K562 (cell line): ENCODE measurements around the gene SPATA13. TPM values are rescaled to one million over a fixed set of nuclear protein-coding genes. Genes with fewer than 3 reads are reported as not detected.

Experiments
- ATAC-seq: fragments of 200-7000 bp; cut with Tn5 transposase; 3 replicates; pipeline ENCODE4 v1.9.1; 2020; ENCODE audit warnings: moderate library complexity
- BruUV-seq: library from RNA; stranded (reverse); fragments of 400-500 nt; replicated peaks from 2 replicates; lab custom pipeline; 2021; lab: Mats Ljungman, UMichigan
- CTCF ChIA-PET: fragments of 300-600 bp; formaldehyde crosslinking; extraction: SDS; loops from one replicate; lab custom pipeline; 2021; ENCODE audit warnings: low intra/inter-chr PET ratio; lab: Yijun Ruan, JAX
- POLR2A ChIA-PET: fragments of 300-600, 350-650 bp; sonication (Branson Sonifier 250); formaldehyde crosslinking; extraction: SDS; loops from one replicate; lab custom pipeline; 2021; ENCODE audit warnings: antibody characterized with exemption, inconsistent platforms; lab: Yijun Ruan, JAX
- DNase-seq, 4 experiments: peaks; one replicate each; pipeline versions ENCODE4 v3.0.0 to v3.0.0-alpha.2; 2011 to 2018; ENCODE audit warnings: low spot score in 3 of 4, mixed read lengths in 3 of 4; ENCODE audit errors: extremely low read depth in 1 of 4
- FAIRE-seq: peaks from 2 replicates; lab custom pipeline; 2011; peaks lifted over from hg19 to GRCh38; lab: Jason Lieb, UNC
- H2AFZ ChIP-seq: 2 replicates; pipeline ENCODE4 v1.6.0; 2011; ENCODE audit warnings: low read depth, low read length, control low read depth, inconsistent platforms
- H3K27ac ChIP-seq: fragments of 200-600 bp; 3 replicates; pipeline ENCODE4 v1.8.0; 2011; ENCODE audit warnings: low read depth, mild to moderate bottlenecking, control low read depth, inconsistent platforms, low read length, moderate library complexity, mixed read lengths; ENCODE audit errors: extremely low read depth
- H3K27me3 ChIP-seq, 2 experiments: fragments of 300-600 bp in 1 of 2; 2 replicates in 1 of 2; 3 replicates in 1 of 2; pipeline versions ENCODE4 v1.6.0 to v1.8.0; 2011; ENCODE audit warnings: inconsistent platforms in 2 of 2, low read length in 2 of 2, mild to moderate bottlenecking in 1 of 2, mixed read lengths in 1 of 2, moderate library complexity in 1 of 2; ENCODE audit not compliant: control insufficient read depth in 2 of 2, insufficient read depth in 2 of 2
- H3K36me3 ChIP-seq: fragments of 300-600 bp; 3 replicates; pipeline ENCODE4 v1.8.0; 2011; ENCODE audit warnings: mild to moderate bottlenecking, low read length, inconsistent platforms; ENCODE audit not compliant: control insufficient read depth, insufficient read depth
- H3K4me1 ChIP-seq, 2 experiments: fragments of 200-600 bp in 1 of 2; replicated peaks in 1 of 2; 2 replicates in 1 of 2; 3 replicates in 1 of 2; pipeline versions ENCODE4 v1.5.1 to v1.8.0; 2011; ENCODE audit warnings: inconsistent platforms in 2 of 2, low read length in 2 of 2, mild to moderate bottlenecking in 1 of 2, mixed read lengths in 1 of 2, moderate library complexity in 1 of 2; ENCODE audit not compliant: control insufficient read depth in 2 of 2, insufficient read depth in 2 of 2
- H3K4me2 ChIP-seq: 2 replicates; pipeline ENCODE4 v1.6.1; 2011; ENCODE audit warnings: low read length, control low read depth, inconsistent platforms, mixed read lengths; ENCODE audit not compliant: insufficient read depth
- H3K4me3 ChIP-seq: fragments of 200-600 bp; sonication (generic), shearing (Covaris generic); 2 replicates; pipeline ENCODE4 v1.5.1; 2016; ENCODE audit warnings: control low read depth, inconsistent platforms
- H3K79me2 ChIP-seq: fragments of 200-600 bp; 3 replicates; pipeline ENCODE4 v1.8.0; 2011; ENCODE audit warnings: low read length, inconsistent platforms; ENCODE audit not compliant: control insufficient read depth, insufficient read depth
- H3K9ac ChIP-seq, 2 experiments: 2 replicates each; pipeline versions ENCODE4 v1.6.0 to v1.6.1; 2011; ENCODE audit warnings: low read depth in 2 of 2, low read length in 2 of 2, control low read depth in 1 of 2, inconsistent platforms in 1 of 2, mild to moderate bottlenecking in 1 of 2, mixed read lengths in 1 of 2; ENCODE audit not compliant: insufficient read depth in 1 of 2
- H3K9me1 ChIP-seq: one replicate; pipeline ENCODE4 v1.6.0; 2011; ENCODE audit warnings: inconsistent platforms, mild to moderate bottlenecking, low read length, moderate library complexity; ENCODE audit not compliant: control insufficient read depth, insufficient read depth
- H3K9me3 ChIP-seq: replicated peaks from 2 replicates; pipeline ENCODE4 v1.5.1; 2011; ENCODE audit warnings: low read depth, low read length, inconsistent platforms; ENCODE audit not compliant: control insufficient read depth, insufficient read depth
- H4K20me1 ChIP-seq: replicated peaks from 2 replicates; pipeline ENCODE4 v1.6.1; 2011; ENCODE audit warnings: low read length, inconsistent platforms, mixed read lengths; ENCODE audit not compliant: control insufficient read depth, insufficient read depth
- BRCA1 ChIP-seq, 2 experiments: fragments of 450-650 bp in 1 of 2; sonication (generic) in 1 of 2; formaldehyde crosslinking in 1 of 2; IDR thresholded peaks; 2 replicates each; pipeline versions ENCODE4 v1.5.0 to v1.6.1; 2017 to 2020; ENCODE audit warnings: mild to moderate bottlenecking in 1 of 2, missing genetic modification reagents in 1 of 2
- C11orf30 ChIP-seq: fragments of 450-650 bp; IDR thresholded peaks from 2 replicates; pipeline ENCODE4 v1.6.1; 2016; ENCODE audit warnings: low read depth, mild to moderate bottlenecking
- COPS2 ChIP-seq: fragments of 450-650 bp; conservative IDR thresholded peaks from 2 replicates; pipeline ENCODE4 v1.6.1; 2016; ENCODE audit warnings: mild to moderate bottlenecking, moderate library complexity
- NCOA2 ChIP-seq, 2 experiments: fragments of 450-650 bp; IDR thresholded peaks; 2 replicates each; pipeline ENCODE4 v1.6.1; 2018; ENCODE audit warnings: mild to moderate bottlenecking in 2 of 2, moderate library complexity in 1 of 2; ENCODE audit not compliant: partially characterized antibody in 2 of 2
- NFE2 ChIP-seq: IDR thresholded peaks from 2 replicates; pipeline ENCODE4 v1.6.1; 2014; ENCODE audit warnings: antibody characterized with exemption, low read depth
- POLR2AphosphoS5 ChIP-seq: IDR thresholded peaks from 2 replicates; pipeline ENCODE4 v1.6.1; 2011; ENCODE audit warnings: mild to moderate bottlenecking, low read depth, low read length, moderate library complexity; ENCODE audit not compliant: control insufficient read depth, insufficient read depth
- TFAP4 ChIP-seq: sonication (generic); formaldehyde crosslinking; IDR thresholded peaks from 2 replicates; pipeline ENCODE4 v1.8.0; 2022; ENCODE audit warnings: missing genetic modification reagents, mild to moderate bottlenecking, moderate library complexity, borderline replicate concordance
- U2AF2 ChIP-seq: fragments of 200-400 bp; formaldehyde crosslinking; optimal IDR thresholded peaks from 2 replicates; pipeline ENCODE3; 2017; ENCODE audit warnings: low read depth, mild to moderate bottlenecking, low read length
- ZC3H11A ChIP-seq: IDR thresholded peaks from 2 replicates; pipeline ENCODE4 v1.6.1; 2012; ENCODE audit warnings: low read depth, low read length, improper control_type of control experiment
- ZNF212 ChIP-seq: fragments of 450-650 bp; formaldehyde crosslinking; IDR thresholded peaks from 2 replicates; pipeline ENCODE4 v1.4.0; 2020; ENCODE audit warnings: mild to moderate bottlenecking
- WGBS: fragments of 100-300 bp; shearing (Covaris generic); methylation state at CpG from one replicate; pipeline ENCODE4 v1.1.6; 2016; ENCODE audit warnings: low coverage, mixed read lengths; ENCODE audit not compliant: insufficient coverage; ENCODE audit errors: missing lambda C conversion rate; 5-methylcytosine and 5-hydroxymethylcytosine counted together
- in situ Hi-C: fragments of 300-500 bp; cut with MboI; formaldehyde crosslinking; loops from 4 replicates; pipeline ENCODE4 v1.15.0; 2018; ENCODE audit warnings: inconsistent platforms, mixed read lengths
- intact Hi-C: fragments of 100-400 bp; cut with micrococcal nuclease; formaldehyde crosslinking; loops from 2 replicates; pipeline ENCODE4 v1.14.2; 2022
- polyA plus RNA-seq, 8 experiments: library from polyadenylated mRNA; depleted of rRNA in 4 of 8; stranded (reverse) in 5 of 8; unstranded in 3 of 8; fragments of >200 nt; fragmentation: Nextera tagmentation in 2 of 8; fragmentation: Illumina TruSeq in 1 of 8; extraction: Ambion mirVana in 2 of 8; extraction: Trizol in 1 of 8; gene quantifications; 2 replicates each; pipeline versions ENCODE4 v1.2.1 to v1.2.3, GENCODE V29; 2011 to 2014; ENCODE audit warnings: inconsistent platforms in 1 of 8, missing spikeins in 1 of 8
- total RNA-seq, 7 experiments: library from RNA; depleted of rRNA in 6 of 7; stranded (reverse); fragments of >200 nt in 6 of 7; fragmentation: Illumina TruSeq in 2 of 7; extraction: Trizol in 2 of 7; gene quantifications; 2 replicates each; pipeline versions ENCODE4 v1.2.1 to v1.2.3, GENCODE V29; 2011 to 2021; ENCODE audit warnings: low replicate concordance in 1 of 7

The SPATA13 gene
- total and polyA plus RNA-seq, 9 of the 15 experiments (the other 6 are each of a cell fraction or from before 2014, with no cell fraction given): 0.08 to 0.99 (median 0.21) TPM; not detected in 2

GRCh38 chr13:24279327-24280110 lies 119.0 kb downstream of the SPATA13 start:
- no peaks in the 10 kb centered on the region for H3K9me1 ChIP-seq
- in situ Hi-C loops: no loop called here
- no peak overlapping the region for H3K4me2 ChIP-seq
- ChIA-PET POLR2A (no interaction called here), CTCF (no interaction called here)
- no peaks in the 10 kb centered on the region for H3K36me3 ChIP-seq
- WGBS: 2% methylated on average over 5 of the region's 8 CpGs
- BruUV-seq: no TSS peak
- no peaks in the 10 kb centered on the region for H3K79me2 ChIP-seq
- FAIRE-seq: no peak
- ATAC-seq: no peak
- no peaks in the 10 kb centered on the region for H3K4me1 ChIP-seq
- H3K27ac ChIP-seq: no peak overlapping the region
- no peaks in the 10 kb centered on the region for H3K9me3 ChIP-seq
- TF ChIP-seq TFAP4 (no peak), U2AF2 (no peak), COPS2 (no peak), NFE2 (no peak), NCOA2 (IDR thresholded peaks at IDR 0.05; ENCODE audit: partially characterized antibody in 2 of 2) (no peak), POLR2AphosphoS5 (no peak), BRCA1 (IDR thresholded peaks at IDR 0.05) (no peak), BRCA1 (CRISPR knock-in tag; IDR thresholded peaks at IDR 0.05) (no peak), C11orf30 (no peak), ZC3H11A (no peak), ZNF212 (CRISPR knock-in tag) (no peak)
- no peak for DNase-seq
- no peaks in the 10 kb centered on the region for H4K20me1 ChIP-seq
- H3K9ac ChIP-seq: no peak overlapping the region
- H3K4me3 ChIP-seq: no peak overlapping the region
- H2AFZ ChIP-seq: no peak overlapping the region
- intact Hi-C loops: no loop called here
- no peaks in the 10 kb centered on the region; a peak in 1 of 5 replicates for H3K27me3 ChIP-seq
